ENCODE data around the gene ITGAL.

Gene ITGAL

GRCh38 chr16:30499284-30499683 is 26.7 kb downstream of the ITGAL start (continued):
- TF ChIP-seq TSHZ2 (CRISPR knock-in tag; IDR thresholded peaks at IDR 0.05): no peak
- no peak for TF ChIP-seq ESRRG (CRISPR knock-in tag; IDR thresholded peaks at IDR 0.05)
- TF ChIP-seq OSR1 (CRISPR knock-in tag; IDR thresholded peaks at IDR 0.05): no peak

- TF ChIP-seq POU6F1 (CRISPR knock-in tag; IDR thresholded peaks at IDR 0.05; ENCODE audit: borderline replicate concordance, low read depth): no peak
- no peak for TF ChIP-seq ESRRG (CRISPR knock-in tag; IDR thresholded peaks at IDR 0.05)
- TF ChIP-seq ZFP3 (CRISPR knock-in tag; IDR thresholded peaks at IDR 0.05): no peak
- TF ChIP-seq PATZ1 (CRISPR knock-in tag; IDR thresholded peaks at IDR 0.05; ENCODE audit: borderline replicate concordance): no peak
- no peak for TF ChIP-seq CSRNP3 (CRISPR knock-in tag; IDR thresholded peaks at IDR 0.05)
- no peak for TF ChIP-seq RARB (CRISPR knock-in tag; IDR thresholded peaks at IDR 0.05)
- no peak for TF ChIP-seq OSR1 (CRISPR knock-in tag; IDR thresholded peaks at IDR 0.05)
- TF ChIP-seq ZNF565 (CRISPR knock-in tag; conservative IDR thresholded peaks at IDR 0.05; ENCODE audit: low read depth): no peak
- no peak for TF ChIP-seq GLIS3 (CRISPR knock-in tag; IDR thresholded peaks at IDR 0.05)
- TF ChIP-seq ZC3H10 (CRISPR knock-in tag; IDR thresholded peaks at IDR 0.05): no peak
- no peak for TF ChIP-seq ZNF8 (CRISPR knock-in tag; IDR thresholded peaks at IDR 0.05)
- TF ChIP-seq ZFP30 (CRISPR knock-in tag; IDR thresholded peaks at IDR 0.05): no peak
- TF ChIP-seq TCF4 (CRISPR knock-in tag; IDR thresholded peaks at IDR 0.05; ENCODE audit: borderline replicate concordance): no peak
- no peak for TF ChIP-seq CREB5 (CRISPR knock-in tag; IDR thresholded peaks at IDR 0.05; ENCODE audit: low read depth)
- TF ChIP-seq CSDC2 (CRISPR knock-in tag; IDR thresholded peaks at IDR 0.05): no peak
- ATAC-seq: no peak
These were observed 31.1 kb downstream of the ITGAL start for GRCh38 chr16:30503403-30504296.

- ATAC-seq: no peak
These were observed 36.7 kb downstream of the ITGAL start for GRCh38 chr16:30509081-30509765.

GRCh38 chr16:30510376-30510938 is 37.9 kb downstream of the ITGAL start:
- no peak for ATAC-seq
- TF ChIP-seq ZFP3 (CRISPR knock-in tag; IDR thresholded peaks at IDR 0.05) (no peak), TCF4 (CRISPR knock-in tag; IDR thresholded peaks at IDR 0.05; ENCODE audit: borderline replicate concordance) (no peak), CREB5 (CRISPR knock-in tag; IDR thresholded peaks at IDR 0.05; ENCODE audit: low read depth) (no peak), TSHZ2 (CRISPR knock-in tag; IDR thresholded peaks at IDR 0.05) (no peak), PATZ1 (CRISPR knock-in tag; IDR thresholded peaks at IDR 0.05; ENCODE audit: borderline replicate concordance) (no peak), ZFP30 (CRISPR knock-in tag; IDR thresholded peaks at IDR 0.05) (no peak), RARB (CRISPR knock-in tag; IDR thresholded peaks at IDR 0.05) (no peak)

More at GRCh38 chr16:30509081-30509765, 36.7 kb downstream of the ITGAL start:
- no peak for TF ChIP-seq RARB (CRISPR knock-in tag; IDR thresholded peaks at IDR 0.05)

Measured in SK-N-SH treated with all-trans-retinoic acid at 6 μM for 48 hours (cell line).